HL-60 (cell line): Measurements from ENCODE around the gene RAP1GAP2.

Source experiments
- POLR2AphosphoS5 ChIP-seq: IDR thresholded peaks from 2 replicates; pipeline ENCODE4 v1.6.1; 2012; ENCODE audit warnings: low read depth
- TF ChIP-seq, protein P1 (sequence below): IDR thresholded peaks from one replicate; pipeline ENCODE4 v1.5.1; 2011; ENCODE audit warnings: low read length, control low read depth, inconsistent platforms; ENCODE audit not compliant: insufficient read depth

DNA sequence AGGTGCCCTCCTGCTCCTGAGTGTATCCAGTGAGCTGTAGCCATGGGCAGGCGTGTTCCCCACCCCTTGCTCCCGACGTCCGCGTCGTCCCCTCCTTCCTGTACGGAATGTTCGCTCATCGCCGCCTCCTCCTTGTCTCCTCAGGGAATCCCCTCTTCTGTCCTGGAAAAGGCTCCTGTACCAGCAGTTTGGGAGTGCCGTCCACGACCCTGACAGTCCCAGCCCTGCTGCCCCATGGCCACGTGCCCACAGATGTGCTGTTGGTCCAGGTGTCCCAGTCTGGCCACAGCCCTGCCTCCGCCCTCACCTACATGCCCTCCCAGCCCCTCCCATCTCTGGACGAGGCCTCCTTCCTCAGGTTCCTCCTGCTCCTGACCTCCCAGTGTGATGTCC is 237.0 kb downstream of the RAP1GAP2 start:
- TF ChIP-seq POLR2AphosphoS5, result no peak
- TF ChIP-seq, protein P1, sequence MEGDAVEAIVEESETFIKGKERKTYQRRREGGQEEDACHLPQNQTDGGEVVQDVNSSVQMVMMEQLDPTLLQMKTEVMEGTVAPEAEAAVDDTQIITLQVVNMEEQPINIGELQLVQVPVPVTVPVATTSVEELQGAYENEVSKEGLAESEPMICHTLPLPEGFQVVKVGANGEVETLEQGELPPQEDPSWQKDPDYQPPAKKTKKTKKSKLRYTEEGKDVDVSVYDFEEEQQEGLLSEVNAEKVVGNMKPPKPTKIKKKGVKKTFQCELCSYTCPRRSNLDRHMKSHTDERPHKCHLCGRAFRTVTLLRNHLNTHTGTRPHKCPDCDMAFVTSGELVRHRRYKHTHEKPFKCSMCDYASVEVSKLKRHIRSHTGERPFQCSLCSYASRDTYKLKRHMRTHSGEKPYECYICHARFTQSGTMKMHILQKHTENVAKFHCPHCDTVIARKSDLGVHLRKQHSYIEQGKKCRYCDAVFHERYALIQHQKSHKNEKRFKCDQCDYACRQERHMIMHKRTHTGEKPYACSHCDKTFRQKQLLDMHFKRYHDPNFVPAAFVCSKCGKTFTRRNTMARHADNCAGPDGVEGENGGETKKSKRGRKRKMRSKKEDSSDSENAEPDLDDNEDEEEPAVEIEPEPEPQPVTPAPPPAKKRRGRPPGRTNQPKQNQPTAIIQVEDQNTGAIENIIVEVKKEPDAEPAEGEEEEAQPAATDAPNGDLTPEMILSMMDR, result no peak
